Mammary epithelial cell (primary cell): ENCODE measurements around the gene CHAT.

Experiments
- EZH2 ChIP-seq: IDR thresholded peaks from 2 replicates; pipeline ENCODE4 v1.6.1; 2012; ENCODE audit warnings: low read length, inconsistent platforms, borderline replicate concordance
- TF ChIP-seq, protein P1 (sequence below), 2 donors: IDR thresholded peaks in 1 of 2; conservative IDR thresholded peaks in 1 of 2; 2 replicates each; pipeline ENCODE4 v1.5.1; 2011 to 2012; ENCODE audit warnings: inconsistent platforms in 2 of 2, low read length in 2 of 2, mild to moderate bottlenecking in 2 of 2, control low read depth in 1 of 2, low read depth in 1 of 2; ENCODE audit not compliant: insufficient read depth in 1 of 2; ENCODE audit errors: extremely low read depth in 1 of 2

DNA sequence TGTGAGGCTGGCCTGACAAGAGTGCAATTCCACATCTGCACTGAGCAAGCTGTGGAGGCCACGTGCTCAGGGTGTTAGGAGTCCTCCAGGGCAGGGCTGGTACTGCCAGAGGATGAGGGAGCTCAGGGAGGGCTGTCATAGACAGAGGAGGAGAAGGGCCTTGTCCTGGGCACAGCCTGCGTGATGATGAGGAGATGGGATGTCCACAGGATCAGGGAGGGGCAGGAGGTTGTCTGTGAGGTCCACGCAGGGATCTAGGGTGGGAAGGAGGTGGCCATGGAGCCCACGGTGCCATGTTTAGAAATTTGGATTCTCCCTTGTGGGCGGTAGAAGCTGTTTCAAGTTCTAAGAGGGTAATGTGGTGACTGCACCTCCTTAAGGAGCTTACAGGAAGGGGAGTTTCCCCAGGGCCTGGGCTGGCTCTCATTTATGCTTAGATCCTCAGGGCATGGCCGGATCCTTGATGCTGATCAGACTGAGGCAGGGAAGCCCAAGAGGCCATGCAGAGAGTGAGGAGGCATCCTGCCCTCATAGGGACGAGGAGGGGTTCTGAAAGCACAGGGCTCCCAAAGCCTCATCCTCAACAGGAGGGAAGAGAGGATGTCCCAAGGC lies 30.3 kb downstream of the CHAT start:
- TF ChIP-seq, protein P1, sequence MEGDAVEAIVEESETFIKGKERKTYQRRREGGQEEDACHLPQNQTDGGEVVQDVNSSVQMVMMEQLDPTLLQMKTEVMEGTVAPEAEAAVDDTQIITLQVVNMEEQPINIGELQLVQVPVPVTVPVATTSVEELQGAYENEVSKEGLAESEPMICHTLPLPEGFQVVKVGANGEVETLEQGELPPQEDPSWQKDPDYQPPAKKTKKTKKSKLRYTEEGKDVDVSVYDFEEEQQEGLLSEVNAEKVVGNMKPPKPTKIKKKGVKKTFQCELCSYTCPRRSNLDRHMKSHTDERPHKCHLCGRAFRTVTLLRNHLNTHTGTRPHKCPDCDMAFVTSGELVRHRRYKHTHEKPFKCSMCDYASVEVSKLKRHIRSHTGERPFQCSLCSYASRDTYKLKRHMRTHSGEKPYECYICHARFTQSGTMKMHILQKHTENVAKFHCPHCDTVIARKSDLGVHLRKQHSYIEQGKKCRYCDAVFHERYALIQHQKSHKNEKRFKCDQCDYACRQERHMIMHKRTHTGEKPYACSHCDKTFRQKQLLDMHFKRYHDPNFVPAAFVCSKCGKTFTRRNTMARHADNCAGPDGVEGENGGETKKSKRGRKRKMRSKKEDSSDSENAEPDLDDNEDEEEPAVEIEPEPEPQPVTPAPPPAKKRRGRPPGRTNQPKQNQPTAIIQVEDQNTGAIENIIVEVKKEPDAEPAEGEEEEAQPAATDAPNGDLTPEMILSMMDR (conservative IDR thresholded peaks at IDR 0.05 in 1 of 2, IDR thresholded peaks at IDR 0.05 in 1 of 2; ENCODE audit: extremely low read depth in 1 of 2, insufficient read depth in 1 of 2, low read depth in 1 of 2, low read length in 2 of 2), result no peak
- TF ChIP-seq EZH2, result no peak
